Measurements from ENCODE around the gene MS4A8. TPM values are rescaled to one million over a fixed set of nuclear protein-coding genes. Genes with fewer than 3 reads are reported as not detected.

The MS4A8 gene
- total RNA-seq, 1 experiment from 2014 or later, result not detected

Other genes starting within 250 kb of the MS4A8 start
- gene MS4A1, start 243.8 kb upstream of the MS4A8 start, total RNA-seq (2021), result 0.17 to 0.71 TPM (median 0.32 TPM) in 3 replicates
- not detected in 3 replicates for gene MS4A12, start 206.8 kb upstream of the MS4A8 start, total RNA-seq (2021)
- gene MS4A13, start 184.2 kb upstream of the MS4A8 start, total RNA-seq (2021), result not detected in 3 replicates
- not detected in 3 replicates for gene MS4A18, start 25.1 kb downstream of the MS4A8 start, total RNA-seq (2021)
- gene MS4A15, start 57.3 kb downstream of the MS4A8 start, total RNA-seq (2021), result 0.09 to 0.41 TPM (median 0.39 TPM) in 3 replicates
- gene MS4A10, start 85.7 kb downstream of the MS4A8 start, total RNA-seq (2021), result not detected in 3 replicates
- 49.4 to 53.5 TPM (median 53.1 TPM) in 3 replicates for gene CCDC86, start 142.5 kb downstream of the MS4A8 start, total RNA-seq (2021)
- gene PTGDR2, start 156.3 kb downstream of the MS4A8 start, total RNA-seq (2021), result 0.07 to 0.14 TPM (median 0.14 TPM) in 3 replicates
- gene ZP1, start 167.9 kb downstream of the MS4A8 start, total RNA-seq (2021), result not detected in 3 replicates
- gene PRPF19, start 207.0 kb downstream of the MS4A8 start, total RNA-seq (2021), result 103 to 116 TPM (median 105 TPM) in 3 replicates
- 24.1 to 26.8 TPM (median 25.1 TPM) in 3 replicates for gene TMEM109, start 214.5 kb downstream of the MS4A8 start, total RNA-seq (2021)
- gene TMEM132A, start 224.8 kb downstream of the MS4A8 start, total RNA-seq (2021), result 110 to 114 TPM (median 114 TPM) in 3 replicates